ENCODE measurements around the gene BASP1. TPM values are rescaled to one million over a fixed set of nuclear protein-coding genes. Genes with fewer than 3 reads are reported as not detected.
"Not testable (repeated sequence)": the region's sequence is repeated elsewhere in the genome, so short reads cannot be mapped to it uniquely, and the experiment has no call there.

The BASP1 gene
- total and polyA plus RNA-seq, 2 experiments from 2014 or later, result 87.5 to 114 TPM

DNA sequence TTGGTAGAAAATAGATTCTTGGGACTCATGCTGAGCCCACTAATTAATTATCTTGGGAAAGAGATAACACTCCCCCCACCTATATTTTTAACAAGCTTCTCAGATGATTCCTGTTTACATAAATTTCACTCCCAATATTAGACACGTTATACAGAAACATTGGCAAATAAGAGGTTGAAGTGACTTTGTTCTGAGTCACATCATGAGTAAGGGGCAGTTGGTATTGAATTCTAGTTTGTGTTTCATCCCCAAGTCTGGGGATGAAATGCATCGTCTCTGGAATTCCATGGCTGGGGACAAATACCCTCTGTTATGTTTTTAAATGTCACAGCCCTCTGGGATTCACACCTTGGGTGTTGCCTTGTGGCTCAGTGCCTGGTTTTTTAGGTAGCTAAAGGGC is 41.0 kb downstream of the BASP1 start:
- peaks cover 4% of the 10 kb centered on the region for H3K27me3 Mint-ChIP-seq (ENCODE audit: insufficient read depth, low read depth, poor library complexity)
- no peak overlapping the region for H3K4me3 Mint-ChIP-seq
- Histone ChIP-seq H3K4me3 (no peak overlapping the region), H3K79me2 (replicated peaks; ENCODE audit: insufficient read depth) (peaks cover 96% of the 10 kb centered on the region), H2AFZ (no peak overlapping the region), H3K27ac (ENCODE audit: low read depth) (no peak overlapping the region), H3K36me3 (ENCODE audit: insufficient read depth) (no peaks in the 10 kb centered on the region), H3K27me3 (ENCODE audit: insufficient read depth) (no peaks in the 10 kb centered on the region), H3K4me2 (no peak overlapping the region), H4K20me1 (replicated peaks; ENCODE audit: insufficient read depth) (peaks cover 17% of the 10 kb centered on the region), H3F3A (replicated peaks; ENCODE audit: low read depth) (no peaks in the 10 kb centered on the region), H3K9me2 (ENCODE audit: insufficient read depth) (no peaks in the 10 kb centered on the region), H3K4me1 (ENCODE audit: insufficient read depth) (peaks cover 29% of the 10 kb centered on the region)
- ATAC-seq (no peak), DNase-seq (ENCODE audit: low spot score) (no peak)
- H3K27ac Mint-ChIP-seq, result no peak overlapping the region
- H3K4me1 Mint-ChIP-seq, result peaks cover 24% of the 10 kb centered on the region
- H3K36me3 Mint-ChIP-seq (ENCODE audit: low read depth), result peaks cover 58% of the 10 kb centered on the region
- TF ChIP-seq CTCF (conservative IDR thresholded peaks at IDR 0.05; ENCODE audit: low read depth in 2 of 2) (no peak), STAT1 (IDR thresholded peaks at IDR 0.05; ENCODE audit: unreplicated experiment) (no peak), CREB1 (CRISPR knock-in tag; IDR thresholded peaks at IDR 0.05; ENCODE audit: low read depth) (no peak), POLR2AphosphoS5 (IDR thresholded peaks at IDR 0.05; ENCODE audit: low read depth) (no peak)
- H3K9me3 Mint-ChIP-seq, result peaks cover 12% of the 10 kb centered on the region; the same call in 2 of the 3 replicates

GRCh38 chr5:17259012-17259411 is 41.6 kb downstream of the BASP1 start:
- not testable (repeated sequence) for H3K4me3 Mint-ChIP-seq; H3K9me2 ChIP-seq (ENCODE audit: insufficient read depth); H3F3A ChIP-seq (replicated peaks; ENCODE audit: low read depth); H3K27me3 ChIP-seq (ENCODE audit: insufficient read depth); H3K4me2 ChIP-seq; H3K27ac Mint-ChIP-seq; H2AFZ ChIP-seq; H3K4me3 ChIP-seq; ATAC-seq; H3K27ac ChIP-seq (ENCODE audit: low read depth); H3K36me3 ChIP-seq (ENCODE audit: insufficient read depth); DNase-seq (ENCODE audit: low spot score); H3K27me3 Mint-ChIP-seq (ENCODE audit: insufficient read depth, low read depth, poor library complexity)
- Mint-ChIP-seq H3K36me3 (ENCODE audit: low read depth) (peaks cover 63% of the 10 kb centered on the region), H3K9me3 (peaks cover 12% of the 10 kb centered on the region; the same call in 2 of the 3 replicates), H3K4me1 (peaks cover 24% of the 10 kb centered on the region)
- H3K4me1 ChIP-seq (ENCODE audit: insufficient read depth), result peaks cover 29% of the 10 kb centered on the region
- H4K20me1 ChIP-seq (replicated peaks; ENCODE audit: insufficient read depth), result peaks cover 14% of the 10 kb centered on the region
- H3K79me2 ChIP-seq (replicated peaks; ENCODE audit: insufficient read depth), result peaks cover 96% of the 10 kb centered on the region

DNA sequence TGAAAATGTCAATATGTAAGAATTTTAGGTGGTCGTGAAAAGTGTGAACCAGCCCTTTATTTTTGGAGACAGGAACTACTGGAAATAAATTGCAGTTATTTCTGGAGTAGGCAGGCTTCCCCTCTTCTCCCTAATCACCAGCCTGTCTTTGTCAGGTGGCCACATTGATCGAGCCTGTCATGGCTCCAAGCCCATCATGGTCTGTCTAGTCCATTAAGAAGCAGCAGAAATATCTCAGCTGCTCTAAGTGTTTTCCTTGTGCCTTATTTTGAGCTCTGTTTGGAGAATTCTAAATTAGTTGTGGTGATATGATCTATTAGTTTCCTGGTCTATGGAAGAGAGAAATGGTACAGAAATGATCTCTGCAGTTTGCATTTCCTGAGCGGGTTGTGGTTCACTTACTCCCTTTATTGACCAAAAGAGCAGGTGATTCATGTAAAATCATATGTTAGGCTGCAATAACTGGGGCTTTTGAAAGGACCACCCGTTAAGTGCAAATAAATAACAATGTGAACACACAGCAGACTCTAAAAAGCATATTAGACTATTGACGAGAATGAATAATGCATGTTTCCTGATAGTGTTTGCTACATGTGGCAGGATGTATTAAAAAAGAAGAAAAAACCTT is 42.3 kb downstream of the BASP1 start:
- Mint-ChIP-seq H3K4me3 (no peak overlapping the region), H3K4me1 (peaks cover 24% of the 10 kb centered on the region), H3K36me3 (ENCODE audit: low read depth) (peaks cover 63% of the 10 kb centered on the region), H3K27ac (no peak overlapping the region), H3K27me3 (ENCODE audit: insufficient read depth, low read depth, poor library complexity) (peaks cover 4% of the 10 kb centered on the region), H3K9me3 (peaks cover 12% of the 10 kb centered on the region; the same call in 2 of the 3 replicates)
- H3K36me3 ChIP-seq (ENCODE audit: insufficient read depth), result no peaks in the 10 kb centered on the region
- no peak overlapping the region for H3K4me2 ChIP-seq
- DNase-seq (ENCODE audit: low spot score) (no peak), ATAC-seq (no peak)
- peaks cover 29% of the 10 kb centered on the region for H3K4me1 ChIP-seq (ENCODE audit: insufficient read depth)
- no peak overlapping the region for H3K27ac ChIP-seq (ENCODE audit: low read depth)
- H3K9me2 ChIP-seq (ENCODE audit: insufficient read depth), result no peaks in the 10 kb centered on the region
- H3K27me3 ChIP-seq (ENCODE audit: insufficient read depth), result no peaks in the 10 kb centered on the region
- H4K20me1 ChIP-seq (replicated peaks; ENCODE audit: insufficient read depth), result peaks cover 14% of the 10 kb centered on the region
- peaks cover 96% of the 10 kb centered on the region for H3K79me2 ChIP-seq (replicated peaks; ENCODE audit: insufficient read depth)
- no peak overlapping the region for H3K4me3 ChIP-seq
- no peak overlapping the region for H2AFZ ChIP-seq
- H3F3A ChIP-seq (replicated peaks; ENCODE audit: low read depth), result no peaks in the 10 kb centered on the region
- no peak for TF ChIP-seq ZNF114 (CRISPR knock-in tag; IDR thresholded peaks at IDR 0.05)
- no peak for TF ChIP-seq CTCF (conservative IDR thresholded peaks at IDR 0.05; ENCODE audit: low read depth in 2 of 2)
- no peak for TF ChIP-seq NANOG (IDR thresholded peaks at IDR 0.05; ENCODE audit: borderline replicate concordance)
- TF ChIP-seq EZH2 (IDR thresholded peaks at IDR 0.05; ENCODE audit: low read depth, unreplicated experiment), result no peak

Data from GM23338 (cell line).